NCI-H69 (cell line): ENCODE data around the gene LTA4H.

Experiments used
- DNase-seq: peaks from one replicate; lab custom pipeline; 2025; lab: John Stamatoyannopoulos, UW

Gene LTA4H

DNA sequence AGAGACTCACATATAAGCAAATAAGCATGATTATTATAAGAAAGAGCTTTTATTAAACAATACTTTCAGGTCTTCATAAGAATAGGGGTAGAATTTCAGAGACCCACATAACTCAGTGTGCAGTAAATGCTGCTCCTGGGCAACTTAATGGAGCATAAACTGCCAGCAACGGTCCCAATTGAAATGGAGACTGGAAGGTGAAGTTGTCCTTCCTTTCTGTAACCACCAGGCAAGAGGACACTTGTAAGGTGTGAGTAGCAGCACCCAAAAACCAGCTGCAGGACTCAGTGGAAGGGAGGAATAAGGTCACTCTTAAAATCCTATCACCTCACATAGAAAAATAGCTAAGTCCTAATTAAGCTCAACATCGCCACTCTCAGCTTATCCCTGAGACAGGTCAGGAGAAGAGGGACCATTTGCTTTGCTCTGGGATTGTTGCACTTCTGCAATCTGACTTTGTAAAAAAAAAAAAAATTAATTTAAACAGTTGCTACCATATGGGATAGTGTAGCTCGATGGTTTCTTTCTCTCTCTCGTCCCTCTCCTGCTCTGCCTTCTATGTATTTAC is 22.7 kb upstream of the LTA4H start:
- DNase-seq, result peak; percentile 50

DNA sequence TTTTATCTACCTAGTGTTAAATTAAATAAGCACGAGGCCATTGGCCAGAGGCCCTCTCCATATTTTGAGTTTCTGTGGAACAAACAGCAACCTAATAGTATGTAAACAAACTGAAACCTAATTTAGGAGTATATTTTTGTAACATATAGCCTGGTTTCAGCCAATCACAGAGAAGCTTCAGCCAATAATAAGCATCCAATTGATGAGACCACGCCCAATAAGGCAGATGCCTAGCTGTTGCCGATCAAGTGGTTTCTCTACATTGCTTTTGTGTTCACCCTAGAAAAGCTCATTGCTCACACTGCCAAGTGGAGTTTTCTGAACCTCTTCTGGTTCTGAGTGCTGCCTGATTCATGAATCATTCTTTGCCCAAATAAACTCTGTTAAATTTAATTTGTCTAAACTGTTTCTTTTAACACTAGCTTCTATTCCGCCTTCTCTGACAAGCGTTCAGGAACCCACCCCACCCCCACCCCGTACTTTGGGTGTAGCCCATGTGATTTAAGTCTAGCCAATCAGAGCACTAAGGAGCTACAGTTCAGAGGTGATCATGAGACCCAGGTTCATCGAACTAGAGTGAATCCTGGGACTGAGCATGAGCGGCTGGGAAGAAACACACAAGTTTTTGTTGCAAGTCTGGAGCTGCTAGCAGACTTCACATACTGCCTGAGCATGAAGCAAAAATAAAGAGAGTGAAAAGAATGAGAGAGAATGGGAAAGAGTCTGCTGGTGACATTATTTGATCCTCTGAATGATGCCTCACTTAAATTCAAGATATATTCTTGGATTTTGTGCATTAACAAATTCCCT is 21.5 kb upstream of the LTA4H start:
- DNase-seq, result no peak

GRCh38 chr12:96054244-96054610 is 18.8 kb upstream of the LTA4H start:
- no peak for DNase-seq

DNA sequence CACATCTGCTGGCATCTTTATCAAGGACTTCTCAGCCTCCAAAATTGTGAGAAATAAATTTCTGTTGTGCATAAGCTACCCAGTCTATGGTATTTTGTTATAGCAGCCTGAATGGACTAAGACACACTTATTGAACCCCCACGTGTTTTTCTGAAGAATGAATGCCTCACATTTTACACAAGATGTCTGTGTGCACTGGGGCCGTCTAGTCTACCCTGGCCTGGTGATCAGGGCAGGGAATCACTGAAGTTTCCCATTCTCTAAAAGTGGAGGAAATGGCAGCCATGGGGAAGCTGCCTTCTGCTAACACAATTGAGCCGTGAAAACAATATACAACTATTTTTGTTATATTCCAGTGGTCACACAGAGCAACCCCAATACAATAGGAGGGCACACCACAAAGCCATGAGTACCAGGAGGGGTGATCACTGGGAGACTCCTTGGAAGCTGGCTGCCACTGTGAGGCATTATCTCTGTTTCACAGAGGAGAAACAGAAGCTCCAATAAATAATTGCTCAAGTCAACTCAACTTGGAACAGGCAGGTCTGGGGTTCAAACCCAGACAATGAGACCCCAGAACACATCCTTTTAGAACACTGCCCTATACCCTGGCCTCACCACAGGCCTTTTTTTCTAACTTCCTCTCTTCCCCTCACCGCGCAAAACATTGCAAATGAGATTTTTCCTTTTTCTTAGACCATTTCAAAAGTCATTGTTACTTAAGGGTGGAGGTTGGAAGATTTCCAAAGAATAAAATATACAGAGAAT is 18.3 kb upstream of the LTA4H start:
- DNase-seq, result no peak

DNA sequence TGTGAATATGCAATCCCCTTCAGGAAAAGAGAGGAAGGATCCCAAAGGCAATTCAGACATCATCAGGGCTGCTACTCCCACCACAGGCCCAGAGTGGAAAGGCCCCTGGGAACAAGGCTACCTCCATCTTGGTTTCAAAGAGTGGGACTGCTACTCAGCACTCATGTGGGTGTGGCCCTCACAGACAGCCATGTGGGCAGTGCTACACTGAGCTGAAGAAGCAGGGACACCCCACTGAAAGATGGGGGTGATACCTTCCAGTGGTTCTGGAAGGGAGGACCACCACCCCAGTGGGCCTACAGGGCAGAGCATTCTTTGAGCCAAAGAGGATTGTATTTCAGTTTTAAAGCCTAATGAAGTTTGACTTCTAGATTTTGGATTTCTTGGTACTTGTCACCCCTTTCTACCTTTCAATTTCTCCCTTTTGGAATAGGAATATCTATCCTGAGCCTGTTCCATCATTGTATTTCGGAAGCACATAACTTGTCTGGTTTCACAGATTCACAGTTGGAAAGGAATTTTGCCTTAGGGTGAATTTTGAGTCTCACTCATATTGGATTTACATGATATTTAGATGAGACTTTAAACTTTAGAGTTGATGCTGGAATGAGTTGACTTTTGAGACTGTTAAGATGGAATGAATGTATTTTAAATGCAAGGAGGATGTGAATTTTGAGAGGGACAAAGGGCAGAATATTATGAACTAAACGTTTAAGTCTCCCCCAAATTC is 16.5 kb upstream of the LTA4H start:
- DNase-seq, result no peak

DNA sequence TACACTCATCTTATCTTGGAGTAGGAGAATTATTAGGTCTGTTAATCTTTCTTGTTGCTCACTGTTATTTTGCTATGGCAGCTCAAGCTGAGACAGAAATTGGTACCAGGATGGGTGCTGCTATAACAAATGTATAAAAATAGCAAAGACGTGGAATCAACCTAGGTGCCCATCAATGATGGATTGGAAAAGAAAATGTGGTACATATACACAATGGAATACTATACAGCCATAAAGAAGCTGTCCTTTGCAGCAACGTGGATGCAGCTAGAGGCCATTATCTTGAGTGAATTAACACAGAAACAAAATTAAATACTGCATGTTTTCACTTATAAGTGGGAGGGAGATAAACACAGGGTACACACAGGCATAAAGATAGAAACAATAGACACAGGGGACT is 14.8 kb upstream of the LTA4H start:
- DNase-seq, result no peak

GRCh38 chr12:96049101-96049500 is 13.7 kb upstream of the LTA4H start:
- DNase-seq, result no peak

GRCh38 chr12:96048393-96048969 is 13.1 kb upstream of the LTA4H start:
- peak; percentile 76 for DNase-seq

DNA sequence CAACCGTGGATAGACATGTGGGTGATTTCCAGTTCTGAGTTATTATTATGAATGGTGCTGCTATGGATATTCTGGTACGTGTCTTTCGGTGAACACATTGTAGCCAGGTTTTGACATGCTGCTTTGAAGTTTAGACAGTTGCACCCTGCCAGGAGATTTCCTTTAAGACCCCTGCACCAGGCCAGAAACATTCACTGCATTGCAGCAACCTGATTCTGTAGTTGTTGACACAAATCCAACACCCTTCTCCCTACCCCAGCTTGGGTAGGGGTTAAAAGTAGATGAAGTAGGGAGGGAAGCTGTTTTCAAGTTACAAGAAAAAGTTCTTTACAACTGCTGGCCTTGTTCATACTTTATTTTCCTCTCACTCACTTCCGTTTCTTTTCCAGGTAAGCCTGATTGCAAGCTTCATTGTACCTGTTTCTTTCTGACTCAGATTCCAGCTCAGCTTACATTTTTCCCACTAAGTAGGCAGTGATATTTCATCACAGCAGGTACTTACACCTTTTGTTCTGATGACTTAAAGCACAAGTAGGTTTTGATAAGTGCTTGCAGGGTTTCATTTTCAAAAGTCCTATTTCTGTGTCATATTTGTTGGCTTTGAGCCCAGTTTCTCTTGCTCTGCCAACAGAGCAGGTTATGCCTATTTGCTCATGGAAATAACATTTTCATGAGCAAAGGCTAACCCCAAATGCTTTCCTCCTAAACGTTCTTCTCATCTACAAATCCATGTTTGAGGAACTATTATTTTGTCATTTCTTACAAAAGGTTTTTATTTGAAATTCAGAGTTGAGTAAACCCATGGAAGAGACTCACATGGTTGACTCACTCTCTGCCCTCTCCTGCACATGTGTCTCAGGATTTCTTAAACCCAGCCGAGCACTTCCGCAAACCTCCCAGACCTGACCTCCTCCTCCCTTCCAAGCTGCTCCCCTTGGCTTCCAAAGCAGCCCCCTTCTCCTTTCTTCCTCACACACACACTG is 12.1 kb upstream of the LTA4H start:
- DNase-seq, result peak; percentile 94

GRCh38 chr12:96046543-96047228 is 11.3 kb upstream of the LTA4H start:
- DNase-seq, result no peak

DNA sequence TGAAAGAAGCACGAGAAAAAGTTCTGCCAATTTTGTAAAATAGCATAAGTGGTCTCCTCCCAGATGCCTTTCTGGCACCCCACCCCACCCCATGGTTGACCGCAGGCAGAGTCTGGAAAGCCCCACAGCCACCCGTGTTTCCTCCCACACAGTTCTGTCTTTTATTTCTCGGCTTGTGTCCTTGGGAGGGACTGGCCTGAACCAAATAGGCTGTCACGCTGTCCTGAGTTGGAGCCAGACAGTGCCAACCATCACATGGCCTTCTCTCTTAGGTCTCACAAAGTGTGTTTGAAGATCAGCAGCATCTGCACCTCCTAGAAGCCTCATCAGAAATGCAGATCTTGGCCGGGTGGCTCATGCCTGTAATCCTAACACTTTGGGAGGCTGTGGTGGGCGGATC is 10.2 kb upstream of the LTA4H start:
- no peak for DNase-seq

DNA sequence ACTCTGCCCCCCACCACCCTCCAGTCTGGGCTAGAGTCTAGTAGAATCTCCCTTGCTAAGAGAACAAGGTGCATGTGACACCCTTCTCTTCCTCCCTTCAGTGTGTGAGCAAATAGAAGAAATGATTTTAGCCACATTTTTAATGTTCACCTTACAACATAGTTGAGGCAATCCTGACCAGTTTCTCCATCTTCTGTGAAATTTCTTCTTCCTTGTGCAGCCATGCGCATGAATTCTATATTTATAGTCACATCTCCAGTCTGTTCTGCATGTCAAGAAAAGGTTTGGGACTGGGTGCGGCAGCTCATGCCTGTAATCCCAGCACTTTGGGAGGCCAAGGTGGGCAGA is 9.5 kb upstream of the LTA4H start:
- DNase-seq, result no peak

GRCh38 chr12:96044017-96044942 is 8.9 kb upstream of the LTA4H start:
- no peak for DNase-seq

GRCh38 chr12:96041181-96041580 is 5.8 kb upstream of the LTA4H start:
- DNase-seq, result no peak

DNA sequence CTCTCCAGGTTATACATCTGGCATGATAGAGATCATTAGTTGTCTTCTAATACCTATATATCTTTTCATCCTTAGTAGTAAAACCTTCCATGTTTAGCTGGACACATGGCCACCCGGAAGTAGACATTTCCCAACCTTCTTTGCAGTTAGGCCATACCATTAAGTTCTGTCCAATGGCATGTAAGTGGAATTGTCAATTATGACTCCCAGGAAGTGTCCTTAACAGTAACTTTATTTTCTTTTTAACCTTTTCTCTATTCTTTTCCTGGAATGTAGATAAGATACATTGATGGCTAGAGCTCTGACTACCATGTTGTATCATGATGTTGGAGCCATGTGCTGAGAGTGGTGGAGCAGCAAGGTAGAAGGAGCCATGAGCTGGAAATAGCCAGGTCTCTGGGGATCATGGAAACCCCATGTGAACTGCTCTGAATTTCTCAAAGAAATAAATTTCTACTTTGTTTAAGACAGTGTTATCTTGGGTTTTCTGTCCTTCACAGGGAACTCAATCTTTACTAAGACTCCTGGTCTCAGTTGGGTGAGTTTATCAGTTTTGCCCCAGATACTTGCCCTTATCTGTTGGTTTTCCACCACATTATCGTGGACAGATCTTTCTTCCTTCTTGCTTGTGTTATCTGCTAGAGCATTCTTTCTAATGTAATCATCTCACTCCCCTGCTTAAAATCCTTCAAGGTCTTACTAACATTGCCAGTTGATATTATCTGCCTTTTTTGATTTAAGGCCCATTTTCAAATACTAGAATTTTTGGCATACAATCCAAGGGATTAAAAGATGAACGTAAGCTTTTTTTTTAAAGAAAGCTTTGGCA is 5.1 kb upstream of the LTA4H start:
- no peak for DNase-seq

- DNase-seq, result no peak
These were observed 4.1 kb upstream of the LTA4H start for GRCh38 chr12:96039516-96039915.

DNA sequence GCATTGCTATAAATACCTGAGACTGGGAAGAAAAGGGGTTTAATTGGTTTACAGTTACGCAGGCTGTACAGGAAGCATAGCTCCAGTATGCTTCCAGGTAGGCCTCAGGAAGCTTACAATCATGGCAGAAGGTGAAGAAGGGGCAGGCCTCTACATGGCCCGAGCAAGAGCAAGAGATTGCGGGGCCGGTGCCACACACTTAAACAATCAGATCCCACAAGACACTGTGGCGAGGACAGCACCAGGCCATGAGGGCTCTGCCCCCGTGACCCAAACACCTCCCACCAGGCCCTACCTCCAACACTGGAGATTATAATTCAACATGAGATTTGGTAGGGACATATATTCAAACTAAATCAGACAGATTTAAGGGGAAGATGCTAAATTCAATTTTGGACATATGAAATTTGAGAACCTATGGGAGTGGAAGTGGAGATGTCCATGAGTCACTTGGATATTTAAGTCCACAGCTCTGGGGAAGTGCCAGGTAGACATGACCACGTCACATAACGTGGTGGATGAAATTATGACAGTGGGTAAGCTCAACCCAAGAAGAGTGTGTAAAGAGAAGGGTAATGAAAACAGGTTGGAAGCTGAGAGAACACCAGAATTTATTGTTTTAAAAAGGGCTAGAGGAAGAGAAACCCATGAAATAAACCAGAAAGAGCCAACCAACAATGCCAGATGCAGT is 1.5 kb upstream of the LTA4H start:
- no peak for DNase-seq
